A549 (cell line): ENCODE data around the gene FBF1.

Experiments used
- BCL3 ChIP-seq: fragments of >200 bp; sonication (Bioruptor Twin); formaldehyde crosslinking; IDR thresholded peaks from 3 replicates; pipeline ENCODE4 v1.6.1; 2016
- CEBPB ChIP-seq, 2 experiments: fragments of >200 bp in 1 of 2; sonication (Bioruptor Twin) in 1 of 2; formaldehyde crosslinking in 1 of 2; IDR thresholded peaks; 2 replicates each; pipeline ENCODE4 v1.6.1; 2012 to 2016
- CTCF ChIP-seq: fragments of >200 bp; sonication (Bioruptor Twin); formaldehyde crosslinking; IDR thresholded peaks from 3 replicates; pipeline ENCODE4 v1.5.1; 2016
- EP300 ChIP-seq, 2 experiments: fragments of >200 bp; sonication (Bioruptor Twin); formaldehyde crosslinking; IDR thresholded peaks; 2 replicates in 1 of 2; 3 replicates in 1 of 2; pipeline ENCODE4 v1.6.1; 2016 to 2017
- HDAC2 ChIP-seq: fragments of 200-600 bp; sonication (generic); IDR thresholded peaks from 2 replicates; pipeline ENCODE4 v1.6.1; 2016
- HEYL ChIP-seq: fragments of 250-450 bp; sonication (Bioruptor Pico); IDR thresholded peaks from 2 replicates; pipeline ENCODE4 v1.8.0; 2021; ENCODE audit warnings: mild to moderate bottlenecking, moderate library complexity
- HMGXB4 ChIP-seq: fragments of 250-450 bp; sonication (Bioruptor Pico); IDR thresholded peaks from 2 replicates; pipeline ENCODE4 v1.5.0; 2021; ENCODE audit warnings: mild to moderate bottlenecking, moderate library complexity, borderline replicate concordance
- MAX ChIP-seq: IDR thresholded peaks from 2 replicates; pipeline ENCODE4 v1.6.1; 2012
- MYC ChIP-seq: IDR thresholded peaks from 2 replicates; pipeline ENCODE4 v1.6.1; 2012; ENCODE audit warnings: mild to moderate bottlenecking, inconsistent platforms, low read length, improper control_type of control experiment, borderline replicate concordance
- POLR2A ChIP-seq: IDR thresholded peaks from 2 replicates; pipeline ENCODE4 v1.6.1; 2012; ENCODE audit warnings: mild to moderate bottlenecking, low read length
- RAD21 ChIP-seq, 2 experiments: fragments of >200 bp in 1 of 2; sonication (Bioruptor Twin) in 1 of 2; formaldehyde crosslinking in 1 of 2; IDR thresholded peaks in 1 of 2; conservative IDR thresholded peaks in 1 of 2; 2 replicates in 1 of 2; 3 replicates in 1 of 2; pipeline ENCODE4 v1.6.1; 2012 to 2018; ENCODE audit warnings: inconsistent platforms in 1 of 2
- REST ChIP-seq: fragments of 200-600 bp; sonication (generic); IDR thresholded peaks from 2 replicates; pipeline ENCODE4 v1.6.1; 2016; ENCODE audit warnings: antibody characterized with exemption, mild to moderate bottlenecking, moderate library complexity
- SMC3 ChIP-seq: fragments of >200 bp; sonication (Bioruptor Twin); formaldehyde crosslinking; IDR thresholded peaks from 3 replicates; pipeline ENCODE4 v1.6.1; 2018; ENCODE audit warnings: inconsistent platforms
- USF2 ChIP-seq: fragments of 450-650 bp; IDR thresholded peaks from 2 replicates; pipeline ENCODE4 v1.6.1; 2014; ENCODE audit warnings: antibody characterized with exemption

- TF ChIP-seq CTCF (no peak), RAD21 (conservative IDR thresholded peaks at IDR 0.05 in 1 of 2, IDR thresholded peaks at IDR 0.05 in 1 of 2) (no peak), CEBPB (IDR thresholded peaks at IDR 0.05) (no peak), USF2 (no peak), HEYL (CRISPR knock-in tag) (no peak), EP300 (IDR thresholded peaks at IDR 0.05) (no peak), REST (no peak), SMC3 (no peak), MAX (no peak), BCL3 (no peak), MYC (no peak), POLR2A (no peak), HMGXB4 (no peak), HDAC2 (no peak)
Observed at GRCh38 chr17:75932852-75933251, 8.0 kb downstream of the FBF1 start.
